Stimulated activated CD4-positive, alpha-beta T cell treated with anti-CD3 and anti-CD28 coated beads, Interleukin-2, amount 100 ng/mL, for 4 hours (primary cell): ENCODE data around the gene SETD5.

Source experiments
- DNase-seq: peaks from one replicate; pipeline ENCODE4 v3.0.0-alpha.2; 2020; ENCODE audit warnings: low read depth

The SETD5 gene

DNA sequence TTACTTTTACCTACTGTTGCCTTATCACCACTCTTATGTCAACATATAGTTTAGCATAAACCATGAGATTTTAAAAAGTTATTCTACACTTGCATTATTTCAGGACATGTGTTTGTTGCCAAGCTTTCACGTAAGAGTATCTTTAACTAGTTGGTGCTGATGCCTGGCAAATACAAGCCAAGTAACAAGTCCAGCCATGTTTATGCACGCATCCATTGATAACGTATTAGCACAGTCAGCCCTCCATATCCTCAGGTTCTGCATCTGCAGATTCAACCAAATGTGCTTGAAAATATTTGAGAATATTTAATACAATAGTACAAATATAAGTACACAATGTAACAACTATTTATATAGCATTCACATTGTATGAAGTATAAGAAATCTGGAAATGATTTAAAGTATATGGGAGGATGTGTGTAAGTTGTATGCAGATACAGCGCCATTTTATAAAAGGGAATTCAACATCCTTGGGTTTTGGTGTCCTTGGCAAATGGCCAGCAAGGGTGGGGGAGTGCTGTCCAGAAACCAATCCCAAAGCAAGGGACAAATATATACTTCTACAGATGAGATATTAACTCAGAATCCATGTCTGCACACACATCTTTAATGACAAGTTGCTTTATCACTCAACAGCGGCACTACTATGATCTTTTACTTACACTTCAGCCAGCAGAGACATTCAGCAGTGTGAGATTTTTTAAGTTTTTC, 8.7 kb upstream of the SETD5 start:
- no peak for DNase-seq

DNA sequence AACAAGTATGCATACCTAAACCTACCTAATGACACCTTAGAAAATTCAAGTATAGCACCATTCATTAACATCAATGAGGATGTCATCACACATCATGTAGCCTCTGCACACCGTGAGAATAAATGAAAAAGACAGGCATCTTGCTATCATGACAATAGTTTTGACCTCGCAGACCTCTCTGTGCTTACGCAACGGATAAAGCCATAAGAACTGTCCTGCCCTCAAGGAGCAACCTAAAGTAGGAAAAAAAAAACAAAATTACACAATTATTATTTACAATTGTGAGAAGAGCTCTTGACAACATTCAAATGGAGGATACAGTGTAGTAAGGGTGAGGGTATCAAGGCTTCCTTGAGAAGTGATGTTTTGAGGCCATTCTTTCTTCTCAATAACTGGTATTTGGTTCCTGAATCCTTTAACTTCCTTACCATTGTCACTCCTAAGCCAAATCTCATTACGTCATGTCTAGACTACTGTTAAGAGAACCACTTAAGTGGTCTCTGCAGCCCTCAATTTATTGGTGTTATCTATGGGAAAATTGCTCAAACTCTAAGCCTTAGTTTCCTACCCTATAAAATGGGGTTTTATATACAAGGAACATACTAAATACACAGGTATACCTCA, 7.0 kb upstream of the SETD5 start:
- no peak for DNase-seq

DNA sequence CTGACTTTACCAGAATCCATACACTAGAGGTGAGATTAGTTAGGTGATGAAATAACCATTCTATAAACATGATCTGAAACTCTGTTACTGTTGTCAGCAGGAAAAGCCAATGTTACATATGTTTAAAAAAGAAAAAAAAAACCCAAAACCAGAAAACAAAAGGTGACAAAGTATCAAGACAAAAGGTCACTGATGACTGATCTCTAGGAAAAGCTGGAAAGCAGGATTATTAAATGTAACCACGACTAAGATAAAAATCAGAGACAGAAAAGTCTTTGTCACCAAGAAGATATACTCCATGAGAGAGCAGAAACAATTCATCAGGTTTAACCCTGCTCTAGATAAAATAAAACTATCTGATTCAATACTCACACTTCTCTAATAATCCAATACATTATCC, 5.4 kb upstream of the SETD5 start:
- no peak for DNase-seq

DNA sequence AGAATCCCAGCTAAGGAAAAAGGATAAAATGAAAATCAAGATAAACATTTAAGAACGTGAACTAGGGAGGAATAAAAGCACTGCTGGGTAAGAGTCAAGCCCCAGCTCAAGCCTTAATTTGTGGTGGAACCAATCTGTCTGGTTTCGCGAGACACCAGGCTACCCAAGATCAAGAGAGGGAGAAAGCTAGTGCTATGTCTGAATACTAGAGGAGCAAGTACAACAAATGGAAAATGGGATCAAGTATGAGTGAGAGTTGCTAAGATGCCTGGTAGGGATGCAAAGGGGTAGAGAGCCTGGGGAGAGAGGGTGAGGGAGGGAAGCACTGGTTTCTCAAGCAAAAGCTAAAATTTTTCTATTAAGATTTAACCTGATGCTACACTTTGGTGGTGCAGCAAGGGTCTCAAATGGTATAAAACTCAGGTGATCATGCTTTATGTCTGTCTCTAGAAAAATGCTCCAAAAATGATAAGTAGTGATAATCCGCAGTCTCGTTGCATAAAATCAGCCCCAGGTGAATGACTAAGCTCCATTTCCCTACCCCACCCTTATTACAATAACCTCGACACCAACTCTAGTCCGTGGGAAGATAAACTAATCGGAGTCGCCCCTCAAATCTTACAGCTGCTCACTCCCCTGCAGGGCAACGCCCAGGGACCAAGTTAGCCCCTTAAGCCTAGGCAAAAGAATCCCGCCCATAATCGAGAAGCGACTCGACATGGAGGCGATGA, 1.7 kb upstream of the SETD5 start:
- DNase-seq = no peak

DNA sequence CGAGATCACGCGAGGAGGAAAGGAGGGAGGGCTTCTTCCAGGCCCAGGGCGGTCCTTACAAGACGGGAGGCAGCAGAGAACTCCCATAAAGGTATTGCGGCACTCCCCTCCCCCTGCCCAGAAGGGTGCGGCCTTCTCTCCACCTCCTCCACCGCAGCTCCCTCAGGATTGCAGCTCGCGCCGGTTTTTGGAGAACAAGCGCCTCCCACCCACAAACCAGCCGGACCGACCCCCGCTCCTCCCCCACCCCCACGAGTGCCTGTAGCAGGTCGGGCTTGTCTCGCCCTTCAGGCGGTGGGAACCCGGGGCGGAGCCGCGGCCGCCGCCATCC, 1.1 kb upstream of the SETD5 start:
- peak; percentile 66 for DNase-seq

DNA sequence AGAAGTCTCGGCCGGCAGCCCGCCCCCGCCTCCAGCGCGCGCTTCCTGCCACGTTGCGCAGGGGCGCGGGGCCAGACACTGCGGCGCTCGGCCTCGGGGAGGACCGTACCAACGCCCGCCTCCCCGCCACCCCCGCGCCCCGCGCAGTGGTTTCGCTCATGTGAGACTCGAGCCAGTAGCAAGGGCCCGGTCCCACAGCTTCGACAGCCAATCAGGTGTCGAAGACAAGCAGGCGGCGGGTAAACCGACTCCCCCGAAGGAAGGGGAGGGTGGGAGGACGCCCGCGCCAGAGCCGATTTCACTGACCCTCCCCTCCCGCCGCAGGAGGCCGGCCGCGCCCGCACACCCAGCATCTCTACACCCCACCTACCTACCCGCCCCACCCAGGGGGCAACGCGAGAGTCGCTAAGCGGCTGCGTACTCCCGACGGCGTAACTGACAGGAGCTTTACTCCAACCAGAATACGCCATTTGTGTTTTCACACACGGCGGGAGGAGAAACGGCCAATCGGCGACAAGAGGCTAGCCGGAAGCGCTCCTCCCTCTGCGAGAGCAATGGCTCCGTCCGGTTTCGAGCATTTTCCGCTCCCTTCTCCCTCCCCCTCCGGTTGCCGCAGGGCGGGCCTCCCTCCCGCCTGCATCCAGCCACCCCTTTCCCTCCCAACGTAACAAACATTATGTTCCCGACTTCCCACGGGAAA, 633 bp upstream of the SETD5 start:
- peak; percentile 96 for DNase-seq

DNA sequence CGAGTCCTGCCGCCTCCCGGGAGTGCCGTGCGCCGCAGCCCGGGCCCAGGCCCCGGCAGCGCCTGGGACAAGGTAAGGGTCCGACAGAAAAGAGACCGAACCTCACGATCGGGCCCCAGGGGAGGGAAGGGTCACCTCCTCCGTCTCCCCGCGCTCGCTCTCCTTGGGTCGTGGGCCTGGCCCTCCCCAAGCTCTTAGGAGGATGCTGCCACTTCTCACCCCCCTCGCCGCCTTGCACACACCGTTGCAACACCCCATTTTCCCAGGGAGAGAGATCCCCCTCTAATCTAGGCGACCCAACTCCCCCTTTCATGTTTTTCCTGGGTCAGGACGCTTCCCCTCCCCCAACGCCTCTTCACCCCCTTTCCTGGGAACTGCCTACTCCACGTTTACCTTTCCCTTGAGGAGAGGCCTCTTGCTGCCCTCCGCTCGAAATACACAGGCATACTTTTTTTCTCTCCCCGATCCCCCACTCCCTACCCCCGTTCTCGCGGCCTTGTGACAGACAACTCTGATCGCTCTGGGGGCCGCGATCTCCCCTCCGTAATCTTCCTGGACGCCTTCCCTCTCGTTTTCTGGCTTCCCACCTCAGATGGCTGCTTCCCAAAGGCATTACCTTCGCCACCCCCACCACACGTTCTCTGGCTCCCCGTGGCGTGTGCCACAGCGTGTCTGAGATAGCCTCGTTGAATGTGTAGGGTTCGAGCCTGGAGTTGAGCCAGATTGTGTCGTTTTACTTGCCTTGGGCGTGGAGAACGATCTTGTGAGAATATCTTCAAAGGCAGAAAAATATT, 688 bp downstream of the SETD5 start:
- no peak for DNase-seq

DNA sequence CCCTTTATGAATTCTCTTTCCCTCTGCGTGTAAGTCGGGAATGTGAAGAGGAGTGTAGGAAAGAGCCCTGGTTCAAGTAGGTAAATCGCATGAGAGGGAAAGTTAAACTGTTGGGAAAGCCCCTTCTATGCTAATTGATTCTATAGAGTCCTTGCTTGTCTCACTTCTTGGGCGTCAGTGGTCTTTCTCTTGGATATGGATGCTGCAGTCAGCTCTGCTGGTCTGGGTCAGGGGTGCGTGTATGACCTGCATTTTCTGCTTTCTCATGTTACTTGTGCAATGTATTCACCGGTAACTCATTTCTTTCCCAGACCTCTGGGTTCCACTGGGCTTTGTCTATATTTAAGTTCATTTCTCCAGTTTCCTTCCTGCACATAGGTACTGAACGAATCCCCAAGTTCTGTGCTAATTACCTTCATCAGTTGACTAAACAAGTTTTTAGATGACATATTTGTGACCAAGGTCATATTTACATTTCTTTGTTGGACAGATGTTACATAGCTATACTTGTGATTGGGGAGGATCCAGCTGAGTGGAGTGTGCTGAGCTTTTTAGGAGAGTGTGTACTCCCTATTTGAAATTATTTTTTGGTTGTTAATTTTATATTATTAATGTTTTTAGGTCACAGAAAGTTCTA, 1.4 kb downstream of the SETD5 start:
- no peak for DNase-seq

DNA sequence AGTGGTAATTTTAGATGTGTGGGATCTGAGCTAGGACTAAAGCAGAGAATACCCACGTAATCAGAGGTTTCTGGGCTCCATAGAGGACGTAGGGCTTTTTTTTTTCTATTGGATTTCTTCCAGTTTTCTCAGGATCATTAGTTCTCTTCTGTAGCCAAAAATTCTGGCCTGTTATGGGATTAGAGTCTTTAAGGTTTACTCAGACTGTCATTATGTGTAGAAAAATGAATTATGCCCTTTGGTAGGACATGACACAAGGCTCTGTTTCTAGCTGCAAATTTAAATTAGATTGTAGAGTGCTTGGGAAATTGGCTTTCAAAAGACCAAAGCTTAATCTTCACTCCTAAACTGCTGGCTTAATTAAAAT, 1.9 kb downstream of the SETD5 start:
- no peak for DNase-seq

DNA sequence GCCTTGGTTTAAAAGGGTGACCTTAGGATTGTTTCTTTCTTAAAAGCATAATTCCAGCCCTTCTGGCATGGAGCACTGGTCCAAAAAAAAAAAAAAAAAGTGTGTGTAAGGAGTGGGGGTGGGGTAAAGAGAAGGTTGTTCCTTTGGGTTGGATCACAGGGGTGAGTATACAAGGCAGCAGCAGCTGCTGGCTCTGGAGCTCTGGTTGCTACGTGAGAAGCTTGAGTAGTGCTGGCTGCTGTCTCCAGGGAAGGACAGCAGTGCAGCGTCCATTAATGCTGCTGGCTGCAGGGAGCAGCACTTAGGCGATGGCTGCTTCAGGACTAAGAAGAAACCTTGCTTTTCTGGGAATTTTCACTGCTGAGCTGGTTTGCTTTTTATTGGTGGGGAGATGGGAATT, 2.3 kb downstream of the SETD5 start:
- no peak for DNase-seq

DNA sequence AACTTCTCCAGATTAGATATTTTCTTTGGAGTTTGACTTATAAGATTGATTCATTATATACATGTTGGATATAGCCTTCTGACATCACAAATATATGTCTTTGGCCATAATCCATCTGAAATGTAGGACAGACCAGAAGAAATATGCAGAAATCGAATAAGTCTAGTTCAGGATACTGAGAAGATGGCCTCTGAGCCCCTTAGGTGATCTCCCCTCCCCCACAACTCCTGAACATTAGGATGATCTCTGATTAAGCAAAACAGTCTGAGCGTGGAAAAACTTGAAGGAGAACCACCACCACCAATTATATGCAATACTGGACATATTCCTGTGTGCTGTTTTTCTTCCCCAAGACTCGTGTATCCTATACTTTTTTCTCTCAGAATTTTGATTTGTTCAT, 3.2 kb downstream of the SETD5 start:
- DNase-seq = no peak

DNA sequence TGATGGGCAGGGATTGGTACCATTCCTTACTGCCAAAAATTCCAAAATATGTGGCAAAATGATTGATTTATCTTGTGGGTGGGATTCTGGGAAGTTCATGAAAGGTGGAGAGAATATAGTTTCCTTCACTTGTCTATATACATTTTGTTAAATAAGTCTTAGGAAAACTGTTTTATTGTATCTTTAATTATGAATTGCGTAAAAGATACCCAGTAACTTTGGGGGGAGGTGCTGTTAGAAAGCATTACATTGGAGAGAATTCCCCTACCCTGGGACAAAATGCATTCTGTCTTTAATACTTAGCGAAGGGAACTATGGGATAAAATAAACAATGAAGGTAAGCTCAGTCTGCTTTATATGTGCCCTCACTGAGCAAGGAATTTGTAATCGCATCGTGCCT, 4.6 kb downstream of the SETD5 start:
- DNase-seq = no peak

DNA sequence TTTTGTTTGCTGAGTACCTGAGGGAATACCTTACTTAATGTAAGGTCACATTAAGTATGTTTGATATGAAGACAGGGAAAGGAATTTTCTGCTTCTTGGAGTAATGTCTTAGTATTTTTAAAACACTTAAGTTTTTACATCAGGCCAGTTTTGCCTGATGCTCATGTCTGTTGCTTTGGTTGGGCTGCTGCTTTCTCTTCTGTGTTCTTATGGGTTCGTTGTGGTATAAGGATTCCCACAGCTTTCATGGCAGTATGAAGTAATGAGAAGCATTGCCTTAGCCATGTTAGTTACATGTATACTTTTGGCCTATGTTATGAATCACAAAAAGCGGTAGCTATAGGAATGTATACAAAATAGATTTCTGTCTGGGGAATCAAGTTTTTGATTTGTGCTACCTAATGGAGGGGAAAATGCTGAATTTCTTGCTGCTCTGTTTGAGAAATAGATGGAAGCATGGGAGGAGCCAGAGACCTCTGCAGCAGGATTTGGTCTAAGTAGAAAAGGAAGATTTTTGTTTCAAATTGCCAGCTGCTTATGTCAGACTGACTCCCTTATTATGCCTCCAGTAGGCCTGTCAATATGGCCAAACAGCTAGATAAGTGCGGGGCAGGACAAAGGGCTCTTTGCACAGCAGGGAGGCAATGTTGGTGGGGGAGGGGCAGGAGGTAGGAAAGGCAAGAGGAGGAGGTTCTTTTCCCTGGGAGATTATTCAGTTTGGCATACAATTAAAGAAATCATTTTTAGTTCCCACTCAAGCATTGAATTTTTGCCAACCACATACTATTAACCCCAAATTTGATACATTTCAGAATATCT, 5.2 kb downstream of the SETD5 start:
- no peak for DNase-seq

DNA sequence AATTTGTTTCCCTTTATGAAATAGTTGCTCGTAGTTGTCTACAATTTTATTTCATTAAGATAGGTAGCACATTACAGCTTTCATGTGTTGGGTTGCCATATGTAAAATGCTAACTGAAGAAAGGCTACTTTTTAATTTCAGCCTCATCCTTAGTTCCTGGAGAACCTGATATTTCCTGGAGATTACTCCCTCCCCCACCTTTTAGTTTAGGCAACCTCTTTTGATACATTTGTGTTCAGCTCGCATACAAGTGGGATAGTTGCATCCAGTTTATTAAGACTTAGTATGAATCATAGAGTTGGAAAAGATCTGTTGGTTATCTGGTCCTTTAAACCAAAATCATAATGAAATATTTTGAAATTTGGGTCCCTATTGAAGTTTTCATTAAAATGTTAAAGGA, 6.0 kb downstream of the SETD5 start:
- no peak for DNase-seq

DNA sequence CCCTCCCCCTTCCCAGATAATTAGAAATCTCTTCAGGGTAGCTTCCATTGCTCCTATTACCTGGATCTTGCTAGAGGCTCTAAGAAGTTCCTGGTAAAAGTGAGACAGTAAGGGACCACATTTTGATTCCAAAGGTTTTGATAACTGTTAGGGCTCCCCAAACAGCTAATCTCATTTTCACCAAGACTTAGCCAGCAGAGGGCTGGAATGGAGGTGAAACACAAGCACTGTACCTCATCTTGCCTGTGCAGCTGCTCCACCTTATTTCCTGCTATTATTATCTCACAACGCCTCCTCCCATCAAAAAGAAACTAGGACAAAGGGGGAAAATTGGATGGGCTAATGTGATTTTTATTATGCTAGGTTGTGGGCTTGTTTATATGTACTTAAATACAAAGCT, 7.3 kb downstream of the SETD5 start:
- no peak for DNase-seq

DNA sequence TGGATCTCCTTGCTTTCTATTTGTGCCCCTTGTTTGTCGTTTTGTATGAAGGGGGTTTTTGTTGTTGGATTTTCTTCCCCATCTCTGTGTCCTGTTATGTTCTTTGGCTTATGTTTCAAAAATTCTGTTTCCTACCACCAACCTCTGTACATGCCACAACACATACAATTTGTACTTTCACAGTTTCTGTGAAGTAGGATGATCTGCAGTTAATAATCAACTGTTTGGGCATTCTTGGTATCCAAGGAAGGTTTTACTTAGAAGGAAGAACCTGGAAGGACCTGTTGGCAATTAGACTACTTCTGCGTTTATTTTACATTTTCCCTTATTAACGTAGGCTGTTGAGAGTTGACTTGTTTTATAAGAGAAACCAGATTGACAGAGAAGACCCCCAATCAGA, 8.3 kb downstream of the SETD5 start:
- DNase-seq = no peak

DNA sequence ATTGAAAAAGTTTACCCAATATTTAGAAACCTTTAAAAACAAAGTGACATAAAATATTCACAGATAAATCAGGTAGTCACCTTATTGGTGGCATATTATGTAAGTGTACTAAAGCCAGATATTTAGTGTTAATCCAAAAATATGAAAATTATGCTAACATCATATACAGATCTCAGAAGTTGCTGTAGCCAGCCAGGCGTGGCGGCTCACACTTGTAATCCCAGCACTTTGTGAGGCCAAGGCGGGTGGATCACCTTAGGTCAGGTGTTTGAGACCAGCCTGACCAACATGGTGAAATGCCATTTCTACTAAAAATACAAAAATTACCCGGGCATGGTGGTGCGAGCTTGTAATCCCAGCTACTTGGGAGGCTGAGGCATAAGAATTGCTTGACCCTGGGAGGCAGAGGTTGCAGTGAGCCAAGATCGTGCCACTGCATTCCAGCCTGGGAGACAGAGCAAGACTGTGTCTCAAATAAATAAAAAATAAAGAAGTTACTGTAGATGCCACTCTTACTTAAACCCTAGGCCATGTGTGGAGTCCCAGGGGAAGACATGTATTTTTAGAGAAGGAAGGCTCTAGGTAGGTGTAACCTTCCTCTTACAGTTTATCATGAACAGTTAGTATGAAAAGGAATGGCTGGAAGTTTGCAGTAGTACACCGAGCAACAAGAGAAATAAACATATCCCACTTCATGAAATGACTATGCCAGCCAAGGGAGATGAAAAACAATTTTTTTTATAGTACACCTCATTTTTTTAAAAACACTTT, 9.6 kb downstream of the SETD5 start:
- DNase-seq = no peak

DNA sequence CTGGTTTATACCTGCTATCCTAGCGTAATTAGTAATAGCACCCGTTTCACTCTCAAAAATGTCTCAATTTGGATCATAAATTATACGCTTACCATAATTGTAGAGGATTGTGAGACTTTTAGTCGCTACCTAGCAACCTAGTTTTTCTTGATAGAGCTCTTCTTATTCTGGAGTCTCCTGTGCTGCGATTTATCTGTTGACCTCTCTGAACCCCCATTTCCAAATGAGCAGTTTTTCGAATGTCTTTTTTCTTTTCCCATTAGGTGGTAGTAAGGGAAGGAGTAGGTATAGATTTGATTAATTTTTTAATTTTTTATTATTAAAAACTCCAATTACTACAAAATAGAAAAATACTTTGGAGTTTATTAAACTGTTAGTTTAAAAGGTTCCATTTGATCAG, 10.6 kb downstream of the SETD5 start:
- no peak for DNase-seq

DNA sequence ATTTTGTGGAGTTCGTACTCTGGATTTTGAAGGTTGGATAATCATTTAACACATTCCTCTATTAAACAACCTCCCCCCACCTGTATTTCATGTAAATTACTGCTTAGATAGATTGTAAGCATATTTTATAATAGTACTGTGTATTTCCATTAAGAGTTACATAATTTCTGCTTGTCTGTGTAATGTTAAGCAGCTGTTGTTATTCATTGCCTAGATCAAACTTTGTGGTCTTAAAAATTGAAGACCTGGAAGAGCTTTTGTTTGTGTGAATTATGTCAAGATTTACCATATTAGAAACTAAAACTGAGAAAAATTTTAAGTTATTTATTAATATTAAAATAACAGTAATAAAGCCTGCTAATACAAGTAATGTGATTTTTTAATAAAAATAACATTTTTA, 11.1 kb downstream of the SETD5 start:
- DNase-seq = no peak
